H1 (cell line): ENCODE data around the gene SNRPE. TPM values are rescaled to one million over a fixed set of nuclear protein-coding genes. Genes with fewer than 3 reads are reported as not detected.
"Not testable (repeated sequence)": the region's sequence is repeated elsewhere in the genome, so short reads cannot be mapped to it uniquely, and the experiment has no call there.

Experiments used
- CTCF ChIA-PET: fragments of 300-600 bp; sonication (Branson Sonifier 250); formaldehyde crosslinking; loops from one replicate; lab custom pipeline; 2021; ENCODE audit not compliant: partially characterized antibody; lab: Charles Lee
- POLR2A ChIA-PET: fragments of 300-600 bp; sonication (Branson Sonifier 250); formaldehyde crosslinking; loops from one replicate; lab custom pipeline; 2021; ENCODE audit warnings: inconsistent platforms; ENCODE audit not compliant: partially characterized antibody; lab: Charles Lee
- DNase-seq, 2 experiments: peaks; one replicate each; pipeline versions ENCODE4 v3.0.0 to v3.0.0-alpha.2; 2010 to 2022; ENCODE audit warnings: low spot score in 2 of 2, low read depth in 1 of 2, mixed read lengths in 1 of 2
- FAIRE-seq: peaks from 2 replicates; lab custom pipeline; 2011; peaks lifted over from hg19 to GRCh38; lab: Jason Lieb, UNC
- H2AFZ ChIP-seq: 2 replicates; pipeline ENCODE4 v1.8.1; 2012; ENCODE audit warnings: low read length, inconsistent platforms
- H2AK5ac ChIP-seq: 2 replicates; pipeline ENCODE4 v1.6.1; 2013; ENCODE audit warnings: low read depth, low read length
- H2BK120ac ChIP-seq: replicated peaks from 2 replicates; pipeline ENCODE3; 2013; ENCODE audit warnings: low read depth, low read length, inconsistent platforms
- H2BK12ac ChIP-seq: 2 replicates; pipeline ENCODE4 v1.6.1; 2013; ENCODE audit warnings: low read depth, low read length
- H2BK15ac ChIP-seq: 2 replicates; pipeline ENCODE4 v1.6.1; 2013; ENCODE audit warnings: low read length
- H2BK20ac ChIP-seq: 2 replicates; pipeline ENCODE4 v1.6.1; 2013; ENCODE audit warnings: low read length
- H2BK5ac ChIP-seq: 2 replicates; pipeline ENCODE4 v1.6.1; 2013; ENCODE audit warnings: low read depth, low read length
- H3K14ac ChIP-seq: 2 replicates; pipeline ENCODE4 v1.6.1; 2013; ENCODE audit warnings: inconsistent platforms; ENCODE audit not compliant: insufficient read length
- H3K18ac ChIP-seq: 2 replicates; pipeline ENCODE4 v1.6.1; 2013; ENCODE audit warnings: low read length; ENCODE audit errors: extremely low read depth
- H3K23ac ChIP-seq: 2 replicates; pipeline ENCODE4 v1.6.1; 2013; ENCODE audit warnings: inconsistent platforms; ENCODE audit not compliant: insufficient read length
- H3K23me2 ChIP-seq: 2 replicates; pipeline ENCODE4 v1.6.1; 2013; ENCODE audit warnings: low read depth, low read length
- H3K27ac ChIP-seq: 2 replicates; pipeline ENCODE4 v1.6.1; 2011; ENCODE audit warnings: low read depth, low read length, inconsistent platforms
- H3K27me3 ChIP-seq, 4 experiments: replicated peaks in 1 of 4; 1 replicate in 1 of 4; 2 replicates in 3 of 4; pipeline versions ENCODE4 v1.6.1 to v1.8.1; 2011 to 2013; ENCODE audit warnings: low read length in 3 of 4, mild to moderate bottlenecking in 3 of 4, inconsistent platforms in 2 of 4, mixed read lengths in 2 of 4, moderate library complexity in 1 of 4; ENCODE audit not compliant: control insufficient read depth in 3 of 4, insufficient read depth in 3 of 4; ENCODE audit errors: extremely low read depth in 1 of 4
- H3K36me3 ChIP-seq, 4 experiments: 2 replicates each; pipeline versions ENCODE4 v1.6.1 to v1.8.1; 2011 to 2013; ENCODE audit warnings: mild to moderate bottlenecking in 4 of 4, low read length in 3 of 4, moderate library complexity in 2 of 4, control low read depth in 1 of 4, inconsistent platforms in 1 of 4; ENCODE audit not compliant: insufficient read depth in 4 of 4, control insufficient read depth in 2 of 4
- H3K4ac ChIP-seq: replicated peaks from 2 replicates; pipeline ENCODE3; 2013; ENCODE audit warnings: low read length, low read depth, mixed read lengths, inconsistent platforms; ENCODE audit not compliant: insufficient read length
- H3K4me1 ChIP-seq, 4 experiments: replicated peaks in 1 of 4; 1 replicate in 1 of 4; 2 replicates in 3 of 4; pipeline versions ENCODE4 v1.6.1 to v1.8.1; 2011 to 2013; ENCODE audit warnings: low read length in 3 of 4, inconsistent platforms in 2 of 4, mixed read lengths in 1 of 4; ENCODE audit not compliant: insufficient read depth in 4 of 4, control insufficient read depth in 3 of 4
- H3K4me2 ChIP-seq, 2 experiments: 2 replicates each; pipeline versions ENCODE4 v1.6.1 to v1.8.1; 2011 to 2013; ENCODE audit warnings: low read depth in 2 of 2, low read length in 2 of 2, control low read depth in 1 of 2, inconsistent platforms in 1 of 2, mild to moderate bottlenecking in 1 of 2; ENCODE audit not compliant: insufficient read depth in 1 of 2
- H3K4me3 ChIP-seq, 4 experiments: fragments of 200-600, 300-600 bp in 1 of 4; sonication (generic), shearing (Covaris generic), sonication (Bioruptor Twin) in 1 of 4; 2 replicates each; pipeline versions ENCODE4 v1.5.1 to v1.8.1; 2011 to 2016; ENCODE audit warnings: low read length in 4 of 4, low read depth in 3 of 4, control low read depth in 2 of 4, inconsistent platforms in 2 of 4, mild to moderate bottlenecking in 2 of 4, mixed read lengths in 1 of 4, moderate library complexity in 1 of 4; ENCODE audit not compliant: insufficient read depth in 2 of 4; ENCODE audit errors: extremely low read depth in 1 of 4
- H3K56ac ChIP-seq: replicated peaks from 2 replicates; pipeline ENCODE3; 2013; ENCODE audit warnings: low read depth, mild to moderate bottlenecking, mixed read lengths, low read length, inconsistent platforms; ENCODE audit not compliant: insufficient read length
- H3K79me1 ChIP-seq: 2 replicates; pipeline ENCODE4 v1.6.1; 2013; ENCODE audit warnings: low read depth, low read length, control low read depth
- H3K79me2 ChIP-seq, 2 experiments: 2 replicates each; pipeline versions ENCODE4 v1.6.1 to v1.8.1; 2012 to 2013; ENCODE audit warnings: low read length in 2 of 2, mild to moderate bottlenecking in 2 of 2, inconsistent platforms in 1 of 2; ENCODE audit not compliant: insufficient read depth in 2 of 2, control insufficient read depth in 1 of 2
- H3K9ac ChIP-seq, 4 experiments: replicated peaks in 1 of 4; 1 replicate in 1 of 4; 2 replicates in 3 of 4; pipeline versions ENCODE4 v1.6.1 to v1.8.1; 2011 to 2013; ENCODE audit warnings: low read depth in 3 of 4, low read length in 3 of 4, control low read depth in 2 of 4, mild to moderate bottlenecking in 2 of 4, moderate library complexity in 2 of 4, inconsistent platforms in 1 of 4; ENCODE audit errors: extremely low read depth in 1 of 4
- H3K9me3 ChIP-seq, 2 experiments: 2 replicates each; pipeline versions ENCODE4 v1.6.1 to v1.8.1; 2012 to 2013; ENCODE audit warnings: mild to moderate bottlenecking in 2 of 2, moderate library complexity in 2 of 2, control low read depth in 1 of 2, inconsistent platforms in 1 of 2, low read depth in 1 of 2, low read length in 1 of 2, mixed read lengths in 1 of 2; ENCODE audit not compliant: insufficient read depth in 2 of 2
- H4K20me1 ChIP-seq, 2 experiments: replicated peaks in 1 of 2; 2 replicates each; pipeline versions ENCODE3 to v1.8.1; 2011 to 2013; ENCODE audit warnings: inconsistent platforms in 2 of 2, low read length in 2 of 2, mild to moderate bottlenecking in 1 of 2; ENCODE audit not compliant: insufficient read depth in 2 of 2, control insufficient read depth in 1 of 2
- H4K5ac ChIP-seq: 2 replicates; pipeline ENCODE4 v1.6.1; 2013; ENCODE audit warnings: low read length, low read depth, mixed read lengths, inconsistent platforms; ENCODE audit not compliant: insufficient read length
- H4K8ac ChIP-seq: 2 replicates; pipeline ENCODE4 v1.8.0; 2013; ENCODE audit warnings: mild to moderate bottlenecking, moderate library complexity, low read length, inconsistent platforms; ENCODE audit not compliant: insufficient read depth; ENCODE audit errors: extremely low read depth
- H4K91ac ChIP-seq: replicated peaks from 2 replicates; pipeline ENCODE3; 2013; ENCODE audit warnings: low read length, mixed read lengths, inconsistent platforms; ENCODE audit not compliant: insufficient read length
- polyA plus RNA-seq, 7 experiments: library from polyadenylated mRNA; depleted of rRNA in 3 of 7; stranded (reverse) in 5 of 7; unstranded in 2 of 7; fragments of >200 nt in 5 of 7; fragments of 200-250 nt in 2 of 7; gene quantifications; 1 replicate in 5 of 7; 2 replicates in 1 of 7; 4 replicates in 1 of 7; pipeline versions ENCODE4 v1.2.1 to v1.2.3, GENCODE V29; 2011 to 2013; ENCODE audit warnings: missing spikeins in 2 of 7, mixed read lengths in 2 of 7
- total RNA-seq: library from RNA; stranded (reverse); fragmentation: NEBNext Ultra II Directional; extraction: Animal tissue kit (Norgen Biotek cat#: 25700); gene quantifications from 2 replicates; pipeline ENCODE4 v1.2.1, GENCODE V29; 2021

The SNRPE gene
- total and polyA plus RNA-seq, 2 of the 8 experiments (the other 6 are each of a cell fraction or from before 2014, with no cell fraction given), result 416 to 461 TPM

DNA sequence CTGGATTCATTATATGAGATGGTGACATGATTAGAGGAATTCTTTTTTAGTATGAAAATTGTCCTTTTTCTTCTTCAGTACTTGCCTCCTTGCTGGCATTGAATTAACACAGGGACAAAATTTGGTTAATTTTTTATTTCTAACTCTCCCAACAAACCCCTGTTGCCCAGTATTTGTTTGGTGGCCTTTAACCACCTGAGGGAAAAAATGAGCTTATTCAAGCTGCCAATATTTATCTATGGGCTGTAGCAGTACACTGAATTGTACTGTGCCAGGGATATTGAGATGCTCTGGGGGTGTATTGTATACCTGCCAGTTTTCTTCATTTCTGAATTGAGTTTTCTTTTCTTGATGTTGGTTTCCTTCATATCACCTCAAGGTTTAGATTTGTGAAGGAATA is 8.3 kb upstream of the SNRPE start:
- H3K4me1 ChIP-seq, H3K27ac ChIP-seq, H2AFZ ChIP-seq, H3K79me2 ChIP-seq, H4K20me1 ChIP-seq, DNase-seq, H3K9ac ChIP-seq, H2BK120ac ChIP-seq, FAIRE-seq, H4K5ac ChIP-seq, H3K23ac ChIP-seq, CTCF ChIA-PET, H2BK5ac ChIP-seq, H2BK20ac ChIP-seq, H3K4me2 ChIP-seq, H3K4ac ChIP-seq, H2BK15ac ChIP-seq, H4K91ac ChIP-seq, H3K14ac ChIP-seq, H2BK12ac ChIP-seq, H3K9me3 ChIP-seq, H3K18ac ChIP-seq, H3K79me1 ChIP-seq, POLR2A ChIA-PET, H4K8ac ChIP-seq, H2AK5ac ChIP-seq, H3K56ac ChIP-seq, H3K27me3 ChIP-seq, H3K4me3 ChIP-seq, H3K23me2 ChIP-seq: not testable (repeated sequence)
- peaks cover 15 to 54% (median 40%) of the 10 kb centered on the region in 4 experiments for H3K36me3 ChIP-seq
